NCI-H446 (cell line): ENCODE data around the gene UBE3B.

Experiments
- DNase-seq, 2 experiments: peaks; one replicate each; lab custom pipeline; 2025; lab: John Stamatoyannopoulos, UW

Gene UBE3B

GRCh38 chr12:109448707-109449390 is 28.6 kb upstream of the UBE3B start:
- no peak for DNase-seq

GRCh38 chr12:109449845-109450532 is 27.4 kb upstream of the UBE3B start:
- DNase-seq = no peak

DNA sequence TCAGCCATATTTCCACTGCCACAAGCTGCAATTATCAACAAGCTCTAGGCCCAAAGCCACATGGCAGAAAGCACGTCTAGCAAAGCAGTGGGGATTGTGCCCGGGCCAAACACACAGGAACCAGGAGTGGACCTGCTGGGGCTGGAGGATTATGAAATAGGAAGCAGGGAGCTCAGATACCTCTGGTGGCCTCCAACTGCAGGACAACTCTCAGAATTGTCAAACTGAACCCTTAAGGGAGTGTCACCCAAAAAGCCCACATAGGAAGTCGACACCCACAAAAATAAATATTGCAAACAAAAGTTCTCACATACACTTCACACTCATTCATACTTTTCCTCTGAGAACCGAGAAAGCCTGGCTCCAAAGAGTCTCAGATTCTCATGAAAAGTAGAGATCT is 26.5 kb upstream of the UBE3B start:
- DNase-seq = no peak

DNA sequence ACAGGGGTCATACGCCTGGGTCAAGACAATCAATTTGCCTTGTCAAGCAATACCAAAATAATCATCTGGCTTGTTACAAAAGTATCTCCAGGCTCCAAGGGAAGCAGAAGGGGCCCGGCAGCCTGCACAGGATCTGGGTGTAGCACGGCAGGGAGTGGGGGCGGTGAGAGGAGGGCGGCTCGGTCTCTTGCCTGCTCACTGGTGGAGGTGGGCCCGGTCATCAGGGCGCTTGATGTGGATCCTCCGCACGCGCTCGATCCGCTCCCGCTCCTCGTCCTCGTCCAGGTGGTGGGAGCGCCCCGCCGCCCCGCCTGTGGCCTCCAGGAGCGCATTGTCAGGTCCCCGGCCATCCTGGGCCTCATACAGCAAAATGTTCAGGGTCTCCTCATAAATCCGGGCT is 26.0 kb upstream of the UBE3B start:
- DNase-seq = no peak

GRCh38 chr12:109452489-109452888 is 24.9 kb upstream of the UBE3B start:
- DNase-seq = peak; percentile 20 to 84

GRCh38 chr12:109455706-109456105 is 21.7 kb upstream of the UBE3B start:
- DNase-seq = no peak

DNA sequence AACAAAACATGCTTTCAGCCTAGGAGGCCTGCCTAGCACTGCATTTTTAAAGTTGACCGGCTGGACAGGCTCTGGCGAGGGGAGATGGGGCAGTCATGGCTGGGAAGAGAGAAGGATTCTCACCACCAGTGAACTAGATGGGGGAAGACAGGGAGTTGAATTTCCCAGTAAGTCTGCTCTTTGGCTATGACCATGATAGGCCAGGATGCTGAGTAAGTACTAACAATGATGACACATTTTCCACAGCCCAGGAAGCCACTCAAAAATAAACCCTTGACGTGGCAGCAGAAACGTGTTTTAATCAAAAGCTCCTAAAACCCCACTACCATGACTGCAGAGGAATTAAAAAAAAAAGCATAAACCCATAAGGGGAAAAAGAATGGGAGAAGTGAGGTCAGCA is 19.3 kb upstream of the UBE3B start:
- no peak for DNase-seq

DNA sequence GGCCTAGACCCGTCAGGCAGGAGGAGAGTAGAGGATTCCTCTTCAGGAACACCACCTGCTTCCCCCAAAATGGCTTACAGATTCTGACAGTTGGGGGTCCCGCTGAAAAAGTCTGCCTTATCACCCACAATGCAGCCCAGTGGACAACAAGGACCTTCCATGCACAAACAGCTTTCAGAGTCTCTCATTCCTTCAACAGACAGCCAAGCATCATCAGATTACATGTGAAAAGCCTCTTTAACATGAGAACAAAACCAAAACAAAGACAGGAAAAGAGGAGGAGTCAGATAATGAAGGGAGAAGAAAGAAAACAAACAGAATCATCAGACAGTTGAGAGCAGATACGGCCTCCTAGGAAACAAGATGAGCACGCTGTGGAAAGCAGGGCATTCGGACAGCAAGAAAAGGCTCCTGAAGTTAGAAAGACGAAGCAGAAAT is 18.6 kb upstream of the UBE3B start:
- no peak for DNase-seq

- no peak for DNase-seq
Measured at GRCh38 chr12:109459247-109459646, 18.2 kb upstream of the UBE3B start.

- no peak for DNase-seq
Measured at GRCh38 chr12:109460538-109460937, 16.9 kb upstream of the UBE3B start.

DNA sequence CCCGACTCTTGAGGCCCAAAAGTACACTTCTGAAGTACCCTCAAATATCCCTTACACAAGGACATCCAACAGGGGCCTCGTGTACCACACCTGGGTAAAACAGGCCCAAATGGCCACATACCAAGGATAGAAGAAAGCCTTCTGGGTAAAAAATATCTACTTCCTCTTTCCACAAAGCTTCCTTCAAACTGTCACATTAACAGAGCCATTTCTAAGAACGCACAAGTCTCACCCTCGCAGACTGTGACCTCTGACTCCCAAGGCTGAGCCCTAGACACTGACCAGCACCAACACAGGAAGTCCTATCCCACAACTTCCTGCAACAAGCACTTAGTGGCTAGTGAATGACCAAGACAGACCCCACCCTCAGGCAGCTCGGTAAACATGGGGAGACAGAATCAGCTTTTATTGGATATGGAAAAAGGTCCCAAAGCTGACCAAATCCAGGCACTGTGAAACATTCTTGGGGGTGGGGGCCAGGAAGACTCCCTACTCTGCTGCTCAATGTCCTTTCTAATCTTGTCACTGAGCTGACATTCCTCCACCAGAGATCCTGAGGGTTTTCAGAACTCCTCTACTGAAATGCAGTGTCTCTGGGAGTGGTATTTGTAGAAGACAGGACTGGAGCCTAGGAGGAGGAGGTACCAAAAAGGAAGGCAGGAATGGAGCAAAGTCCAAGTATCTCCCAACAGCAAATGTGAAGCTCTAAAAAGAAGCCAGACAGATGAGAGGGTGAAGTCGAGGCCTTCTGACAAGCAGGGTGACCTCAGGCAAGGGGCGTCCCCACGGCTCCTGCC is 16.2 kb upstream of the UBE3B start:
- DNase-seq = no peak

GRCh38 chr12:109461846-109462756 is 15.3 kb upstream of the UBE3B start:
- DNase-seq = no peak

DNA sequence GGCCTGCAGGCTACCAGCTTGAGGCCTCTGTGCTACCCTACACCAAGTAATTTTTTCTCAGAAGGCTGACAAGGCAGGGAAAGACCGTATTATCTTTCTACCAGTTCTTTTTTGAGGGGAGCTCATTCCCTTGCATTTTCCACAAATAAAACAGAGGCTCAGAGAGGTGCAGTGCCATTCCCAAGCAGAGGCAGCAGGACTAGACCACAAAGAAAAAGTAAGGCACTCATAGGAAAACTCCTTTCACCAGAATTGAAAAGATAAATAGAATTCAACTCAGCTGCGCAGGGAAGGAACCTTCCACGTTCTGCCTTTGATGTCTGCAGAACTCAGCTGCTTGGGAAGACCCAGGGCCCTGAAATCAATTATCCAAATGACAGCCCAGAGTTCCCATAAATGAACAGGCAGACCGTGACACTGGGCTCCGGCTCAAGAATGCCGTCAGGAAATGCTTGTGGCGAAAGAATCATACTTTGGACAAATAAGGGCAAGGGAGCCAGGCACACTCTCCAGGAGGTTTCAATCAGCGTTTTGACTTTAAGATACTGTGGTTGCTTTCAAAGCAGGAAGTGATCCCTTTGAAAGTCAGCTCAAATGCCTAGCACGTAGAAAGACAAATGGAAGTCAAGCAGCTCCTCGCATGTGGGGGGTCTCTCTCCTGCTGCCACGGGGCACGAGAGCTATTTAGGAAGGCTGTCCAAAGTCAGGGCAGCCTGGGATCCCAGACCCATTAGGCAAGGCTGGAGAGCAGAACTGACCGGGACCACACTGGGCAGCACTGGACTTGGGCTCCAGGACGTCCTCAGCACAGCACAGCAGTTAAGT is 14.4 kb upstream of the UBE3B start:
- peak in 1 of 2 experiments; percentile 17 for DNase-seq

- no peak for DNase-seq
Measured at GRCh38 chr12:109463756-109464155, 13.7 kb upstream of the UBE3B start.

DNA sequence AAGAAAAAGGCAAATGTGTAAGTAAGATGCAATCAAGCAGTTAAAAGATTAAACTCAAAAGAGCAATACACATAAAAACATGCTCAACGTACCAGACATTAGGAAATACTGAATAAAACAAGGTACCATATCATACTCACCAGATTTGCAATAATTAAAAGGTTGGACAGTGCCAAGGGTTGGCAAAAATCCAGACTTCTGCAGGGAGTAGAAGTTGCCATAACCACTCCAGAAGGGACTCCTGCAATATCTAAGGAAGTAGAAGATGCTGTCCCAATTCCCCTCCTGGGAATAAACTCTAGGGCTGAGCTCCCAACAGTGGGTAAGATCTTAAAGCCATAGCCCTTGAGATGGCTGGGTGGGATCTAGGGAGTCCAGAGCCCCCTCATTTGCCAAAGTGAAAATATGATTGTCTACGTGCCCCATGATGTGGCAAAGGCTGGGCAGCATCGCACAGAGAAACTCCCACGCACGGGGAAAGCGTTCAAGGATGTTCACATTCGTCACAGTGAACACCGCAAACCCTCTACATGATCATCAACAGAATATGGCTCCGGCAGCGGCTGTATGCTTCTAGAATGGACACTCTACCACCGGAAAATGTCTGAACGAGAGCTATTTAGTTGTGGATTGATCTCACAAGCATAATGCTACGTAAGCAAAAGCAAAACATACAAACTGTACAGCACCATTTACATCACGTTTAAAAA is 12.6 kb upstream of the UBE3B start:
- peak; percentile 2 to 33 for DNase-seq

- no peak for DNase-seq
Measured at GRCh38 chr12:109466305-109466704, 11.1 kb upstream of the UBE3B start.

DNA sequence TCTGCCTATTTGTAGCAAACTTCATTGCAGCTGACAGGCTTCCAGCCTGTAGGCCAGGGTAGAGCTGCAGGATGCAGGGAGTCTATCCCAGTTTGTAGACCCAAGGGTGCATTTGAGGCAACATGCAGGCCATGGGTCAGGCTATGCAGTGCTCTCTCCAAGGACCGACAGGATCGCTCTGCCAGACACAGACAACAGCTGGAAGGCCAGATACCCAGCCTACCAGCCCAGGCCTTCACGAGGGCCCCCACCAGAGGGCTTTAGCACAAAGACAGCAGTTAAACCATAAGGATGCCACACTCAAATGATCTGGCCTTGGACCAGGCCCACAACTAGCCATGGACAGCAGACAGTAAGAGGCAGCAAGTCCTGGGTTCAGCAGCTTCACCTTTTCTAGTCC is 10.6 kb upstream of the UBE3B start:
- no peak for DNase-seq

GRCh38 chr12:109467978-109468676 is 9.3 kb upstream of the UBE3B start:
- no peak for DNase-seq

GRCh38 chr12:109469517-109469916 is 7.9 kb upstream of the UBE3B start:
- no peak for DNase-seq

GRCh38 chr12:109473006-109473405 is 4.4 kb upstream of the UBE3B start:
- DNase-seq = no peak
